ENCODE results near the gene PCSK5.

DNA sequence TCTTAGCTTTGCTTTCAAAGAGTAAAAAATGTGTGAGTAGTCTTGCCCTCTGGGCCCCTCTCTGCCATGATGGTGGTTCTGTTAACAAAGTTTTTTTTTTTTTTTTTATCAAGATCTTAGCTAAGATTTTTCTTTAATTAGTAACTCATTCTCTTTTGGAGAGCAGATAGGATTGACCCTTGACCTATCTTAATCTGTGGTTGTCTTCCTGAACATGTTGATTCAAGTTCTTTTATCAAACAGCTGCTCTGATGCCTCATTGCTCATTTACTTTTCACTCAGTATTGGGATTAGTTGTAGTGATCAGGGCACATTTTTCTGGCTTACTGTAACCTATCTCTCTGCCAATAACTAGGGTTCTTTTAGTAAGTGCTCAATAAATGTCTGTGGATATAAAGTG, 106.3 kb downstream of the PCSK5 start:
- no peak for TF ChIP-seq CTCF (IDR thresholded peaks at IDR 0.05; ENCODE audit: poor library complexity)
- no peak for TF ChIP-seq EZH2 (IDR thresholded peaks at IDR 0.05; ENCODE audit: borderline replicate concordance)
- no peak for TF ChIP-seq EZH2phosphoT487 (IDR thresholded peaks at IDR 0.05; ENCODE audit: low read depth, severe bottlenecking, unreplicated experiment)
